Karpas-422 (cell line): Measurements from ENCODE around the gene TOMM40L. TPM values are rescaled to one million over a fixed set of nuclear protein-coding genes. Genes with fewer than 3 reads are reported as not detected.
A peak's percentile ranks its signal among the peaks of the same experiment; 100 is the strongest.

Experiments used
- DNase-seq: peaks from one replicate; pipeline ENCODE4 v3.0.0-alpha.2; 2015
- H2AFZ ChIP-seq: fragments of 200-600 bp; sonication (generic); 2 replicates; pipeline ENCODE4 v1.6.1; 2014; ENCODE audit warnings: antibody characterized with exemption, low read length, mixed read lengths
- H3K27ac ChIP-seq: fragments of 200-600 bp; sonication (generic); 2 replicates; pipeline ENCODE4 v1.5.1; 2014; ENCODE audit warnings: mild to moderate bottlenecking, low read length, moderate library complexity
- H3K27me3 ChIP-seq: fragments of 200-600 bp; sonication (generic); 2 replicates; pipeline ENCODE4 v1.6.1; 2014; ENCODE audit warnings: low read length, mixed read lengths
- H3K36me3 ChIP-seq: fragments of 200-600 bp; sonication (generic); 2 replicates; pipeline ENCODE4 v1.6.1; 2014; ENCODE audit warnings: low read length, mixed read lengths; ENCODE audit not compliant: insufficient read depth
- H3K4me1 ChIP-seq: fragments of 200-600 bp; sonication (generic); 2 replicates; pipeline ENCODE4 v1.6.1; 2014; ENCODE audit warnings: mild to moderate bottlenecking, low read length, mixed read lengths
- H3K4me2 ChIP-seq: fragments of 200-600 bp; sonication (generic); 2 replicates; pipeline ENCODE4 v1.6.1; 2014; ENCODE audit warnings: low read length, low read depth, mild to moderate bottlenecking; ENCODE audit not compliant: poor library complexity, severe bottlenecking
- H3K4me3 ChIP-seq: fragments of 200-600 bp; sonication (generic); 2 replicates; pipeline ENCODE4 v1.5.1; 2014; ENCODE audit warnings: mild to moderate bottlenecking, antibody characterized with exemption, low read length, mixed read lengths
- H3K79me2 ChIP-seq: fragments of 200-600 bp; sonication (generic); 2 replicates; pipeline ENCODE4 v1.6.1; 2014; ENCODE audit warnings: mild to moderate bottlenecking, low read length, mixed read lengths
- H3K9ac ChIP-seq: fragments of 200-600 bp; sonication (generic); 2 replicates; pipeline ENCODE4 v1.6.0; 2014; ENCODE audit warnings: low read length
- H3K9me2 ChIP-seq: fragments of 200-600 bp; sonication (generic), shearing (Covaris generic); replicated peaks from 2 replicates; pipeline ENCODE4 v1.6.0; 2014; ENCODE audit warnings: mild to moderate bottlenecking, low read length, moderate library complexity; ENCODE audit not compliant: insufficient read depth
- H3K9me3 ChIP-seq: fragments of 300-700, 200-600 bp; sonication (generic); 2 replicates; pipeline ENCODE4 v1.6.1; 2014; ENCODE audit warnings: low read length, mixed read lengths
- H4K20me1 ChIP-seq: fragments of 200-600 bp; sonication (generic); 2 replicates; pipeline ENCODE4 v1.6.1; 2014; ENCODE audit warnings: mild to moderate bottlenecking, antibody characterized with exemption, low read length, low read depth; ENCODE audit not compliant: insufficient read depth
- total RNA-seq: library from RNA; depleted of rRNA; stranded (reverse); fragments of >200 nt; shearing (Covaris generic); gene quantifications from 2 replicates; pipeline ENCODE4 v1.2.3, GENCODE V29; 2014; ENCODE audit warnings: low replicate concordance

Gene TOMM40L
- total RNA-seq, 1 experiment from 2014 or later: 9.5 TPM

DNA sequence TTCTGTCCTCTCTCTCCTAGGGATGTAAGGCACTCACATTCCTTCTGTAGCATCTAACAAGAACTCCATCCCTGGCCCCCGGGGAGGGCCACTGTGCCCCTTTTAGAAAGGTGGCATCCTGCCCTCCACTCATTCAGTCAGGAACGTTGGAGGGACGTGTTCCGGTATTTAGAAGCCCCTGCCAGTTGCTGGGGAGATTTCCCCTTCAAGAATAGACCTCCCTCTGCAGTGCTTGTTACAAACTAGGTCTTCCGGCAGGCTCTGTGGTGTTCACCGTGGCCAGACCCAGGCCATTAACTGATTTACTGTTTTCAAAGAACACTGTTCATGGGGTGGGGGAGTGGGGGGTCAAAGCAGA, 33.5 kb downstream of the TOMM40L start:
- H3K4me3 ChIP-seq: no peak overlapping the region

GRCh38 chr1:161259765-161260164, 33.9 kb downstream of the TOMM40L start:
- DNase-seq: no peak
- Histone ChIP-seq H3K9me3 (no peaks in the 10 kb centered on the region; the same call in 1 of the 2 replicates), H3K4me1 (peaks cover 26% of the 10 kb centered on the region), H4K20me1 (no peaks in the 10 kb centered on the region), H3K9me2 (no peaks in the 10 kb centered on the region), H2AFZ (no peak overlapping the region), H3K27me3 (no peaks in the 10 kb centered on the region), H3K4me2 (peak overlapping the region; percentile 60), H3K36me3 (no peaks in the 10 kb centered on the region), H3K79me2 (no peaks in the 10 kb centered on the region), H3K4me3 (no peak overlapping the region), H3K9ac (no peak overlapping the region; the same call in 1 of the 2 replicates), H3K27ac (no peak overlapping the region)

More for the DNA sequence above, 33.5 kb downstream of the TOMM40L start:
- no peaks in the 10 kb centered on the region; the same call in 1 of the 2 replicates for H3K9me3 ChIP-seq
- H3K27me3 ChIP-seq: no peaks in the 10 kb centered on the region
- H3K9me2 ChIP-seq: no peaks in the 10 kb centered on the region
- no peak overlapping the region for H3K9ac ChIP-seq
- no peaks in the 10 kb centered on the region for H3K79me2 ChIP-seq
- no peak overlapping the region for H2AFZ ChIP-seq
- DNase-seq: no peak
- no peaks in the 10 kb centered on the region for H4K20me1 ChIP-seq
- H3K36me3 ChIP-seq: no peaks in the 10 kb centered on the region
- H3K4me1 ChIP-seq: peaks cover 26% of the 10 kb centered on the region
- no peak overlapping the region for H3K4me2 ChIP-seq
- no peak overlapping the region for H3K27ac ChIP-seq

GRCh38 chr1:161260376-161261260, 34.8 kb downstream of the TOMM40L start:
- Histone ChIP-seq H3K9me3 (no peaks in the 10 kb centered on the region; the same call in 1 of the 2 replicates), H3K4me3 (peak overlapping the region; percentile 52), H3K27me3 (no peaks in the 10 kb centered on the region), H3K4me1 (peaks cover 26% of the 10 kb centered on the region), H4K20me1 (no peaks in the 10 kb centered on the region), H3K27ac (no peak overlapping the region), H3K79me2 (no peaks in the 10 kb centered on the region), H3K4me2 (peak overlapping the region; percentile 60), H3K36me3 (no peaks in the 10 kb centered on the region), H2AFZ (peak overlapping the region; percentile 12; the same call in 1 of the 2 replicates), H3K9me2 (no peaks in the 10 kb centered on the region), H3K9ac (peak overlapping the region; percentile 23)
- DNase-seq: peak; percentile 66

- Histone ChIP-seq H3K27me3 (no peaks in the 10 kb centered on the region), H3K4me2 (peak overlapping the region; percentile 60)
- DNase-seq: peak; percentile 66
These were observed 35.7 kb downstream of the TOMM40L start for GRCh38 chr1:161261261-161262235.

GRCh38 chr1:161265305-161265704, 39.4 kb downstream of the TOMM40L start:
- Histone ChIP-seq H3K9me3 (no peaks in the 10 kb centered on the region), H3K9ac (no peak overlapping the region), H3K9me2 (no peaks in the 10 kb centered on the region), H3K4me3 (no peak overlapping the region), H3K79me2 (no peaks in the 10 kb centered on the region), H2AFZ (no peak overlapping the region), H3K27ac (no peak overlapping the region), H3K27me3 (no peaks in the 10 kb centered on the region), H3K4me2 (no peak overlapping the region), H3K4me1 (peaks cover 22% of the 10 kb centered on the region), H3K36me3 (no peaks in the 10 kb centered on the region), H4K20me1 (no peaks in the 10 kb centered on the region)
- no peak for DNase-seq

More at GRCh38 chr1:161261261-161262235, 35.7 kb downstream of the TOMM40L start:
- Histone ChIP-seq H3K4me1 (peaks cover 26% of the 10 kb centered on the region), H3K9ac (0 out of 2 replicates have a peak overlapping the region, but pooled peaks have one; percentile 23), H3K9me3 (no peaks in the 10 kb centered on the region; the same call in 1 of the 2 replicates), H4K20me1 (no peaks in the 10 kb centered on the region), H3K79me2 (no peaks in the 10 kb centered on the region), H3K9me2 (no peaks in the 10 kb centered on the region), H3K36me3 (no peaks in the 10 kb centered on the region), H3K27ac (no peak overlapping the region), H3K4me3 (peak overlapping the region; percentile 52; the same call in 1 of the 2 replicates), H2AFZ (0 out of 2 replicates have a peak overlapping the region, but pooled peaks have one; percentile 12)

GRCh38 chr1:161266202-161266601, 40.3 kb downstream of the TOMM40L start:
- no peak overlapping the region for H3K4me2 ChIP-seq
- no peaks in the 10 kb centered on the region for H3K9me3 ChIP-seq
- DNase-seq: no peak
- no peaks in the 10 kb centered on the region for H3K36me3 ChIP-seq
- peaks cover 13% of the 10 kb centered on the region for H3K4me1 ChIP-seq
- H3K9ac ChIP-seq: no peak overlapping the region
- no peak overlapping the region for H3K27ac ChIP-seq
- H4K20me1 ChIP-seq: no peaks in the 10 kb centered on the region
- H2AFZ ChIP-seq: no peak overlapping the region
- H3K79me2 ChIP-seq: no peaks in the 10 kb centered on the region
- H3K27me3 ChIP-seq: no peaks in the 10 kb centered on the region
- H3K9me2 ChIP-seq: no peaks in the 10 kb centered on the region
- no peak overlapping the region for H3K4me3 ChIP-seq

GRCh38 chr1:161266836-161267235, 41.0 kb downstream of the TOMM40L start:
- Histone ChIP-seq H2AFZ (no peak overlapping the region), H3K9me3 (no peaks in the 10 kb centered on the region), H3K9ac (no peak overlapping the region), H3K4me3 (no peak overlapping the region), H4K20me1 (no peaks in the 10 kb centered on the region), H3K4me2 (no peak overlapping the region), H3K4me1 (peaks cover 6% of the 10 kb centered on the region), H3K27ac (no peak overlapping the region), H3K36me3 (no peaks in the 10 kb centered on the region), H3K79me2 (no peaks in the 10 kb centered on the region), H3K9me2 (no peaks in the 10 kb centered on the region), H3K27me3 (no peaks in the 10 kb centered on the region)
- DNase-seq: no peak
